ENCODE measurements around the gene IFT88. TPM values are rescaled to one million over a fixed set of nuclear protein-coding genes. Genes with fewer than 3 reads are reported as not detected.

Gene IFT88
- total RNA-seq, 1 donor from 2014 or later, result 5.8 TPM

- intact Hi-C loops (cut with DNase I), result no loop called here
- DNase-seq (ENCODE audit: missing footprints) (no peak), ATAC-seq (no peak)
Observed at GRCh38 chr13:20608438-20609020, 41.6 kb downstream of the IFT88 start.

GRCh38 chr13:20609145-20609544, 42.2 kb downstream of the IFT88 start:
- ATAC-seq, result no peak

GRCh38 chr13:20610006-20610405, 43.0 kb downstream of the IFT88 start:
- DNase-seq (ENCODE audit: missing footprints), result no peak
- intact Hi-C loops (cut with DNase I), result no loop called here
- no peak for ATAC-seq

More at GRCh38 chr13:20609145-20609544, 42.2 kb downstream of the IFT88 start:
- no peak for DNase-seq (ENCODE audit: missing footprints)
- intact Hi-C loops (cut with DNase I), result no loop called here

- intact Hi-C loops (cut with DNase I), result no loop called here
Observed at GRCh38 chr13:20616059-20616797, 49.3 kb downstream of the IFT88 start.

GRCh38 chr13:20623000-20623399, 56.0 kb downstream of the IFT88 start:
- DNase-seq (ENCODE audit: missing footprints) (no peak), ATAC-seq (no peak)
- intact Hi-C loops (cut with DNase I), result no loop called here

More at GRCh38 chr13:20616059-20616797, 49.3 kb downstream of the IFT88 start:
- ATAC-seq, result no peak
- DNase-seq (ENCODE audit: missing footprints), result no peak

GRCh38 chr13:20624213-20624612, 57.3 kb downstream of the IFT88 start:
- ATAC-seq (no peak), DNase-seq (ENCODE audit: missing footprints) (no peak)
- intact Hi-C loops (cut with DNase I), result no loop called here

GRCh38 chr13:20633802-20634201, 66.8 kb downstream of the IFT88 start:
- no peak for ATAC-seq
- intact Hi-C loops (cut with DNase I), result no loop called here
- no peak for DNase-seq (ENCODE audit: missing footprints)

GRCh38 chr13:20636079-20636478, 69.1 kb downstream of the IFT88 start:
- intact Hi-C loops (cut with DNase I), result no loop called here
- DNase-seq (ENCODE audit: missing footprints), result no peak
- no peak for ATAC-seq

GRCh38 chr13:20637811-20638210, 70.9 kb downstream of the IFT88 start:
- DNase-seq (ENCODE audit: missing footprints) (no peak), ATAC-seq (no peak)
- intact Hi-C loops (cut with DNase I), result no loop called here

- intact Hi-C loops (cut with DNase I), result no loop called here
- no peak for ATAC-seq
- no peak for DNase-seq (ENCODE audit: missing footprints)
Observed at GRCh38 chr13:20647758-20648157, 80.8 kb downstream of the IFT88 start.

- no peak for DNase-seq (ENCODE audit: missing footprints)
- no peak for ATAC-seq
- intact Hi-C loops (cut with DNase I), result no loop called here
Observed at GRCh38 chr13:20652946-20653345, 86.0 kb downstream of the IFT88 start.

GRCh38 chr13:20654156-20654555, 87.2 kb downstream of the IFT88 start:
- intact Hi-C loops (cut with DNase I), result no loop called here
- ATAC-seq, result no peak
- DNase-seq (ENCODE audit: missing footprints), result no peak

GRCh38 chr13:20658451-20659040, 91.6 kb downstream of the IFT88 start:
- ATAC-seq (peak; percentile 48), DNase-seq (ENCODE audit: missing footprints) (no peak)
- intact Hi-C loops (cut with DNase I), result no loop called here

GRCh38 chr13:20664351-20664750, 97.4 kb downstream of the IFT88 start:
- intact Hi-C loops (cut with DNase I), result no loop called here
- DNase-seq (ENCODE audit: missing footprints) (no peak), ATAC-seq (no peak)

- ATAC-seq (no peak), DNase-seq (ENCODE audit: missing footprints) (no peak)
- intact Hi-C loops (cut with DNase I), result no loop called here
Observed at GRCh38 chr13:20666948-20667347, 100.0 kb downstream of the IFT88 start.

- ATAC-seq (no peak), DNase-seq (ENCODE audit: missing footprints) (no peak)
- intact Hi-C loops (cut with DNase I), result no loop called here
Observed at GRCh38 chr13:20667857-20668437, 101.0 kb downstream of the IFT88 start.

GRCh38 chr13:20669162-20669561, 102.2 kb downstream of the IFT88 start:
- intact Hi-C loops (cut with DNase I), result no loop called here
- ATAC-seq (no peak), DNase-seq (ENCODE audit: missing footprints) (no peak)

GRCh38 chr13:20671789-20672188, 104.8 kb downstream of the IFT88 start:
- ATAC-seq (no peak), DNase-seq (ENCODE audit: missing footprints) (no peak)
- intact Hi-C loops (cut with DNase I), result no loop called here

GRCh38 chr13:20672772-20673171, 105.8 kb downstream of the IFT88 start:
- DNase-seq (ENCODE audit: missing footprints) (no peak), ATAC-seq (peak; percentile 61)
- intact Hi-C loops (cut with DNase I), result no loop called here

- DNase-seq (ENCODE audit: missing footprints) (no peak), ATAC-seq (no peak)
- intact Hi-C loops (cut with DNase I), result no loop called here
Observed at GRCh38 chr13:20673715-20674114, 106.8 kb downstream of the IFT88 start.

Data from Right ventricle myocardium inferior (tissue), 1 donor.